ENCODE data around the gene RASSF4. TPM values are rescaled to one million over a fixed set of nuclear protein-coding genes. Genes with fewer than 3 reads are reported as not detected.
A peak's percentile ranks its signal among the peaks of the same experiment; 100 is the strongest.

RASSF4 gene
- total RNA-seq, 1 experiment from 2014 or later = 11.5 TPM

- no peaks in the 10 kb centered on the region; the same call in none of the 2 replicates for H3K4me1 ChIP-seq (ENCODE audit: insufficient read depth, low read length)
- no peaks in the 10 kb centered on the region for H3K27me3 ChIP-seq (ENCODE audit: insufficient read depth, low read length)
- no peak for TF ChIP-seq CTCF (conservative IDR thresholded peaks at IDR 0.05)
- DNase-seq = no peak
- H4K20me1 ChIP-seq (ENCODE audit: control insufficient read depth, insufficient read depth, insufficient read length) = no peaks in the 10 kb centered on the region
- peaks cover 2% of the 10 kb centered on the region for H3K79me1 ChIP-seq (ENCODE audit: insufficient read depth, low read depth, low read length, poor library complexity, severe bottlenecking)
- peak overlapping the region; percentile 39; the same call in 1 of the 2 replicates for H3K14ac ChIP-seq (ENCODE audit: insufficient read depth, low read length)
- H3K23ac ChIP-seq (ENCODE audit: insufficient read length, low read depth, low read length) = no peak overlapping the region
- H2BK5ac ChIP-seq (ENCODE audit: insufficient read length, low read length) = no peak overlapping the region
- no peak overlapping the region for H4K5ac ChIP-seq (ENCODE audit: insufficient read length, low read depth, low read length)
- peaks cover 5% of the 10 kb centered on the region for H3K23me2 ChIP-seq (ENCODE audit: insufficient read length, low read depth, low read length, poor library complexity, severe bottlenecking)
- H3K27ac ChIP-seq (ENCODE audit: insufficient read length, low read depth, low read length) = no peak overlapping the region
- H3K79me2 ChIP-seq (ENCODE audit: insufficient read depth, low read length) = no peaks in the 10 kb centered on the region; the same call in 1 of the 2 replicates
- no peak overlapping the region for H2BK120ac ChIP-seq (ENCODE audit: low read depth, low read length, poor library complexity, severe bottlenecking)
- Mint-ChIP-seq H3K27ac (peak overlapping the region in 2 of 3 experiments; percentile 93 to 95; a peak in 4 of 7 replicates), H3K4me1 (peaks cover 30 to 37% of the 10 kb centered on the region in 2 experiments), H3K36me3 (ENCODE audit: insufficient read depth in 1 of 3, low read depth in 3 of 3) (peaks cover 27 to 41% (median 27%) of the 10 kb centered on the region in 3 experiments), H3K27me3 (ENCODE audit: low read depth) (peaks cover 12% of the 10 kb centered on the region), H3K4me3 (peak overlapping the region; percentile 78 to 79), H3K9me3 (peaks cover 12 to 27% of the 10 kb centered on the region in 2 experiments; a peak in 4 of 5 replicates)
- no peak overlapping the region for H2AK5ac ChIP-seq (ENCODE audit: insufficient read length, low read length)
- no CpG with 5 or more reads among the region's 12 CpGs for WGBS (ENCODE audit: extremely low coverage, insufficient read length, low lambda C conversion rate)
- peak overlapping the region; percentile 81 for H2AFZ ChIP-seq (ENCODE audit: low read length)
- H3K18ac ChIP-seq (ENCODE audit: insufficient read length, low read depth, low read length) = peak overlapping the region; percentile 55
- no peaks in the 10 kb centered on the region for H3K9me3 ChIP-seq (ENCODE audit: control insufficient read depth, low read depth, low read length)
- H2BK20ac ChIP-seq (ENCODE audit: low read depth, low read length, poor library complexity, severe bottlenecking) = no peak overlapping the region
- no peak overlapping the region for H4K8ac ChIP-seq (replicated peaks; ENCODE audit: insufficient read length, low read depth, low read length)
- peak overlapping the region; percentile 55 for H3K4me2 ChIP-seq (ENCODE audit: insufficient read depth, insufficient read length, low read length)
- H3K56ac ChIP-seq (ENCODE audit: insufficient read length, low read depth, low read length) = no peak overlapping the region
- no peak overlapping the region for H2BK15ac ChIP-seq (ENCODE audit: low read depth, low read length)
- H3T11ph ChIP-seq (ENCODE audit: low read length) = no peak overlapping the region
- H4K91ac ChIP-seq (ENCODE audit: insufficient read length, low read depth, low read length) = no peak overlapping the region
- H3K4ac ChIP-seq (ENCODE audit: low read depth, low read length) = no peak overlapping the region
- peak overlapping the region; percentile 2 for H3K9ac ChIP-seq (ENCODE audit: extremely low read depth, insufficient read length, low read length)
- H2BK12ac ChIP-seq (ENCODE audit: insufficient read length, low read depth, low read length) = no peak overlapping the region
Measured at GRCh38 chr10:45000138-45000751, 40.6 kb downstream of the RASSF4 start.
